Peyer's patch (tissue), 4 donors: ENCODE measurements around the gene DYRK1A.

Experiments
- CTCF ChIP-seq, 6 experiments: fragments of 450-650 bp in 4 of 6; fragments of 200-600 bp in 2 of 6; sonication (generic) in 1 of 6; IDR thresholded peaks; one replicate each; pipeline ENCODE4 v1.5.1; 2017 to 2019; ENCODE audit warnings: antibody characterized with exemption in 6 of 6, mild to moderate bottlenecking in 3 of 6, moderate library complexity in 1 of 6
- POLR2A ChIP-seq, 2 donors: fragments of 450-650 bp; IDR thresholded peaks; one replicate each; pipeline ENCODE4 v1.5.1; 2017; ENCODE audit warnings: antibody characterized with exemption in 2 of 2, mild to moderate bottlenecking in 2 of 2, moderate library complexity in 2 of 2

GRCh38 chr21:37538971-37539590, 172.5 kb downstream of the DYRK1A start:
- TF ChIP-seq CTCF (IDR thresholded peaks at IDR 0.05) (no peak), POLR2A (IDR thresholded peaks at IDR 0.05) (no peak)
